IMR-90 (cell line): ENCODE measurements around the gene PIK3CB.

Source experiments
- CHD1 ChIP-seq: IDR thresholded peaks from 2 replicates; pipeline ENCODE4 v1.6.1; 2012; ENCODE audit warnings: low read depth, low read length, improper control_type of control experiment
- FOS ChIP-seq: fragments of 150-350 bp; IDR thresholded peaks from 2 replicates; pipeline ENCODE4 v1.6.1; 2016; ENCODE audit warnings: low read depth, low read length
- MXI1 ChIP-seq: IDR thresholded peaks from 2 replicates; pipeline ENCODE4 v1.6.1; 2012; ENCODE audit warnings: low read depth, mild to moderate bottlenecking, low read length, moderate library complexity, borderline replicate concordance
- NFE2L2 ChIP-seq: fragments of 150-350 bp; IDR thresholded peaks from 2 replicates; pipeline ENCODE4 v1.6.1; 2016; ENCODE audit warnings: low read depth, mild to moderate bottlenecking, low read length
- POLR2A ChIP-seq: IDR thresholded peaks from 2 replicates; pipeline ENCODE4 v1.6.1; 2012; ENCODE audit warnings: mild to moderate bottlenecking, low read depth, low read length
- RAD21 ChIP-seq: IDR thresholded peaks from 2 replicates; pipeline ENCODE4 v1.6.1; 2012; ENCODE audit warnings: low read length, improper control_type of control experiment
- RCOR1 ChIP-seq: IDR thresholded peaks from 2 replicates; pipeline ENCODE4 v1.6.1; 2012; ENCODE audit warnings: mild to moderate bottlenecking, low read length, improper control_type of control experiment; ENCODE audit not compliant: insufficient replicate concordance
- SMC3 ChIP-seq: fragments of 150-350 bp; IDR thresholded peaks from 2 replicates; pipeline ENCODE4 v1.6.1; 2016; ENCODE audit warnings: low read depth, mild to moderate bottlenecking, antibody characterized with exemption, low read length, moderate library complexity
- TF ChIP-seq, protein P1 (sequence below): conservative IDR thresholded peaks from 2 replicates; pipeline ENCODE4 v1.5.1; 2012; ENCODE audit warnings: mild to moderate bottlenecking, low read depth, low read length, improper control_type of control experiment

GRCh38 chr3:138862924-138863775 lies 28.4 kb upstream of the PIK3CB start:
- TF ChIP-seq, protein P1, sequence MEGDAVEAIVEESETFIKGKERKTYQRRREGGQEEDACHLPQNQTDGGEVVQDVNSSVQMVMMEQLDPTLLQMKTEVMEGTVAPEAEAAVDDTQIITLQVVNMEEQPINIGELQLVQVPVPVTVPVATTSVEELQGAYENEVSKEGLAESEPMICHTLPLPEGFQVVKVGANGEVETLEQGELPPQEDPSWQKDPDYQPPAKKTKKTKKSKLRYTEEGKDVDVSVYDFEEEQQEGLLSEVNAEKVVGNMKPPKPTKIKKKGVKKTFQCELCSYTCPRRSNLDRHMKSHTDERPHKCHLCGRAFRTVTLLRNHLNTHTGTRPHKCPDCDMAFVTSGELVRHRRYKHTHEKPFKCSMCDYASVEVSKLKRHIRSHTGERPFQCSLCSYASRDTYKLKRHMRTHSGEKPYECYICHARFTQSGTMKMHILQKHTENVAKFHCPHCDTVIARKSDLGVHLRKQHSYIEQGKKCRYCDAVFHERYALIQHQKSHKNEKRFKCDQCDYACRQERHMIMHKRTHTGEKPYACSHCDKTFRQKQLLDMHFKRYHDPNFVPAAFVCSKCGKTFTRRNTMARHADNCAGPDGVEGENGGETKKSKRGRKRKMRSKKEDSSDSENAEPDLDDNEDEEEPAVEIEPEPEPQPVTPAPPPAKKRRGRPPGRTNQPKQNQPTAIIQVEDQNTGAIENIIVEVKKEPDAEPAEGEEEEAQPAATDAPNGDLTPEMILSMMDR = no peak
- TF ChIP-seq RCOR1 (no peak), POLR2A (no peak), CHD1 (no peak), MXI1 (no peak), SMC3 (no peak), NFE2L2 (no peak), FOS (peak; percentile 63; the same call in 1 of the 2 replicates), RAD21 (no peak)
